Activated CD4-positive, alpha-beta T cell treated with anti-CD3 and anti-CD28 coated beads for 36 hours (primary cell): ENCODE data around the gene YPEL2. TPM values are rescaled to one million over a fixed set of nuclear protein-coding genes. Genes with fewer than 3 reads are reported as not detected.

Source experiments
- ATAC-seq: fragments of 200-7000 bp; cut with Tn5 transposase; one replicate; pipeline ENCODE4 v1.10.0; 2021; ENCODE audit warnings: mild to moderate bottlenecking, moderate library complexity
- CTCF ChIA-PET: fragments of 350-600 bp; sonication (Branson Sonifier 250); formaldehyde crosslinking; loops from one replicate; lab custom pipeline; 2021; ENCODE audit warnings: antibody characterized with exemption; lab: Charles Lee
- POLR2A ChIA-PET: fragments of 350-600 bp; sonication (Branson Sonifier 250); formaldehyde crosslinking; loops from one replicate; lab custom pipeline; 2021; ENCODE audit warnings: antibody characterized with exemption, inconsistent platforms; lab: Charles Lee
- DNase-seq: peaks from one replicate; pipeline ENCODE4 v3.0.0-alpha.2; 2020
- H3K27ac Mint-ChIP-seq: one replicate; pipeline ENCODE4 v1.8.0; 2021; ENCODE audit warnings: mixed read lengths
- H3K27me3 Mint-ChIP-seq: one replicate; pipeline ENCODE4 v1.8.0; 2021; ENCODE audit warnings: mixed read lengths
- H3K36me3 Mint-ChIP-seq: one replicate; pipeline ENCODE4 v1.8.0; 2021; ENCODE audit warnings: low read depth, mixed read lengths
- H3K4me1 Mint-ChIP-seq: one replicate; pipeline ENCODE4 v1.8.0; 2021; ENCODE audit warnings: mixed read lengths
- H3K4me3 Mint-ChIP-seq: one replicate; pipeline ENCODE4 v1.8.0; 2021; ENCODE audit warnings: mild to moderate bottlenecking, moderate library complexity, mixed read lengths
- H3K9me3 Mint-ChIP-seq: one replicate; pipeline ENCODE4 v1.8.0; 2021; ENCODE audit warnings: low read depth, mixed read lengths
- intact Hi-C, 2 experiments: fragments of 100-400 bp; cut with DNase I in 1 of 2; cut with micrococcal nuclease in 1 of 2; formaldehyde crosslinking; loops; one replicate each; pipeline versions ENCODE4 v1.14.2 to v1.15.1; 2022 to 2024; cut with DNase I, micrococcal nuclease
- total RNA-seq, 2 experiments: library from RNA; stranded (reverse); gene quantifications; one replicate each; pipeline ENCODE4 v1.2.3, GENCODE V29; 2021

Gene YPEL2
- total RNA-seq, 2 experiments from 2014 or later = 4.3 to 6.9 TPM

GRCh38 chr17:59423137-59423724 lies 91.8 kb downstream of the YPEL2 start:
- POLR2A ChIA-PET = interaction anchor here (0.6 kb wide), 1 partner anchor 388 kb away, joined by 5 read pairs; no protein-coding TSS in a partner anchor

GRCh38 chr17:59423903-59424302 lies 92.4 kb downstream of the YPEL2 start:
- no peak overlapping the region for H3K4me3 Mint-ChIP-seq
- no peaks in the 10 kb centered on the region for H3K9me3 Mint-ChIP-seq
- POLR2A ChIA-PET = no interaction called here
- DNase-seq = no peak
- CTCF ChIA-PET = interaction anchor here (0.7 to 2.5 kb wide), 8 partner anchors 15 to 109 kb away, joined by 3 to 11 read pairs (median 4); no protein-coding TSS in a partner anchor
- ATAC-seq = no peak
- H3K4me1 Mint-ChIP-seq = peaks cover 19% of the 10 kb centered on the region
- no peaks in the 10 kb centered on the region for H3K36me3 Mint-ChIP-seq
- intact Hi-C loops = no loop called here
- H3K27ac Mint-ChIP-seq = no peak overlapping the region
- no peaks in the 10 kb centered on the region for H3K27me3 Mint-ChIP-seq

More at GRCh38 chr17:59423137-59423724, 91.8 kb downstream of the YPEL2 start:
- intact Hi-C loops = no loop called here
- CTCF ChIA-PET = interaction anchor here (0.7 to 2.5 kb wide), 8 partner anchors 16 to 109 kb away, joined by 3 to 11 read pairs (median 4); no protein-coding TSS in a partner anchor
- no peaks in the 10 kb centered on the region for H3K9me3 Mint-ChIP-seq
- no peak overlapping the region for H3K27ac Mint-ChIP-seq
- no peak for DNase-seq
- no peak overlapping the region for H3K4me3 Mint-ChIP-seq
- peaks cover 19% of the 10 kb centered on the region for H3K4me1 Mint-ChIP-seq
- no peak for ATAC-seq
- no peaks in the 10 kb centered on the region for H3K27me3 Mint-ChIP-seq
- no peaks in the 10 kb centered on the region for H3K36me3 Mint-ChIP-seq

- H3K4me1 Mint-ChIP-seq = peaks cover 19% of the 10 kb centered on the region
- DNase-seq (no peak), ATAC-seq (no peak)
- H3K27ac Mint-ChIP-seq = no peak overlapping the region
- H3K27me3 Mint-ChIP-seq = no peaks in the 10 kb centered on the region
- H3K36me3 Mint-ChIP-seq = no peaks in the 10 kb centered on the region
- intact Hi-C loops = no loop called here
- H3K9me3 Mint-ChIP-seq = no peaks in the 10 kb centered on the region
- H3K4me3 Mint-ChIP-seq = no peak overlapping the region
- POLR2A ChIA-PET = interaction anchor here (0.6 kb wide), 1 partner anchor 271 kb away, joined by 3 read pairs; no protein-coding TSS in a partner anchor
- CTCF ChIA-PET = interaction anchor here (0.7 to 2.7 kb wide), 6 partner anchors 17 to 113 kb away, joined by 3 to 14 read pairs (median 5); no protein-coding TSS in a partner anchor
These were observed 92.9 kb downstream of the YPEL2 start for GRCh38 chr17:59424331-59424730.

- Mint-ChIP-seq H3K27me3 (no peaks in the 10 kb centered on the region), H3K27ac (no peak overlapping the region), H3K9me3 (no peaks in the 10 kb centered on the region), H3K4me3 (no peak overlapping the region), H3K4me1 (peaks cover 19% of the 10 kb centered on the region), H3K36me3 (no peaks in the 10 kb centered on the region)
- no peak for DNase-seq
- ChIA-PET POLR2A (interaction anchor here (0.6 kb wide), 2 partner anchors 63 to 91 kb away, joined by 3 to 4 read pairs; no protein-coding TSS in a partner anchor), CTCF (interaction anchor here (0.8 to 3.6 kb wide), 5 partner anchors 15 to 114 kb away, joined by 4 to 36 read pairs (median 4); no protein-coding TSS in a partner anchor)
- no peak for ATAC-seq
- intact Hi-C loops = no loop called here
These were observed 93.9 kb downstream of the YPEL2 start for GRCh38 chr17:59425085-59425931.

GRCh38 chr17:59426031-59426430 lies 94.6 kb downstream of the YPEL2 start:
- H3K4me3 Mint-ChIP-seq = no peak overlapping the region
- no peaks in the 10 kb centered on the region for H3K27me3 Mint-ChIP-seq
- no peak for DNase-seq
- ATAC-seq = no peak
- CTCF ChIA-PET = interaction anchor here (0.7 to 3.6 kb wide), 3 partner anchors 15 to 140 kb away, joined by 3 to 36 read pairs (median 14); no protein-coding TSS in a partner anchor
- H3K27ac Mint-ChIP-seq = no peak overlapping the region
- POLR2A ChIA-PET = interaction anchor here (0.6 to 1.2 kb wide), 2 partner anchors 62 to 64 kb away, joined by 3 to 4 read pairs; no protein-coding TSS in a partner anchor
- no peaks in the 10 kb centered on the region for H3K9me3 Mint-ChIP-seq
- H3K4me1 Mint-ChIP-seq = peaks cover 19% of the 10 kb centered on the region
- H3K36me3 Mint-ChIP-seq = no peaks in the 10 kb centered on the region
- intact Hi-C loops = no loop called here

- Mint-ChIP-seq H3K4me1 (peaks cover 25% of the 10 kb centered on the region), H3K36me3 (no peaks in the 10 kb centered on the region), H3K9me3 (no peaks in the 10 kb centered on the region), H3K27me3 (peaks cover 3% of the 10 kb centered on the region), H3K4me3 (no peak overlapping the region), H3K27ac (no peak overlapping the region)
- CTCF ChIA-PET = interaction anchor here (0.8 to 3.6 kb wide), 11 partner anchors 10 to 803 kb away, joined by 3 to 36 read pairs (median 6); no protein-coding TSS in a partner anchor
- DNase-seq = peak; percentile 81
- peak; percentile 99 for ATAC-seq
- POLR2A ChIA-PET = interaction anchor here (0.6 to 1.2 kb wide), 8 partner anchors 10 to 321 kb away, joined by 3 to 4 read pairs (median 3); partner anchors contain the start of gene TRIM37
- intact Hi-C loops = loop anchor here (1.0 kb wide), 2 partner anchors 8 to 98 kb away; no protein-coding TSS in a partner anchor
These were observed 96.0 kb downstream of the YPEL2 start for GRCh38 chr17:59427425-59427921.

DNA sequence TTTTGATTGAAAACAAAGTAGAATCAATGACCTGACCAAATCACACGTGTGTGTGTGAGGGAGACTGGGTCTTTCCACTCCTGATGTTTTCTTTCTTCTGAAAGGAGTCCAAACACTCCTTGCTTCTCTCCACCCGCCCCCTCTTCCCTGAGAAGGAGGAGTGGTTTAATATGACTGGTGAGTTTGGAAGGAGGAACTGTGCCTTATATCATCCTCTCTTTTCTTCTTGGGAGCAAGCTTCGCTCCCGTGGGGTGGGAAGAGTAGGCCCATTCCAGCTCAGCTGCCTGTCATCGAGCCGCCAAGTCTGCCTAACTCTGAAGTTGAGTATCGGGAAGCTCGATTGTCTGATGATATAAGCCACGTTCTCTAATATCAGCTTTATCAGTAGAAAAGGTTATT lies 96.5 kb downstream of the YPEL2 start:
- peaks cover 3% of the 10 kb centered on the region for H3K27me3 Mint-ChIP-seq
- ATAC-seq = no peak
- DNase-seq = no peak
- intact Hi-C loops = loop anchor here (1.0 kb wide), 2 partner anchors 7 to 99 kb away; no protein-coding TSS in a partner anchor
- H3K4me1 Mint-ChIP-seq = peaks cover 25% of the 10 kb centered on the region
- H3K36me3 Mint-ChIP-seq = no peaks in the 10 kb centered on the region
- ChIA-PET CTCF (interaction anchor here (1.1 to 3.6 kb wide), 11 partner anchors 9 to 117 kb away, joined by 3 to 36 read pairs (median 6); no protein-coding TSS in a partner anchor), POLR2A (interaction anchor here (0.6 to 1.2 kb wide), 5 partner anchors 10 to 321 kb away, joined by 3 to 4 read pairs (median 3); partner anchors contain the start of gene TRIM37)
- no peak overlapping the region for H3K4me3 Mint-ChIP-seq
- no peak overlapping the region for H3K27ac Mint-ChIP-seq
- peaks cover 4% of the 10 kb centered on the region for H3K9me3 Mint-ChIP-seq

DNA sequence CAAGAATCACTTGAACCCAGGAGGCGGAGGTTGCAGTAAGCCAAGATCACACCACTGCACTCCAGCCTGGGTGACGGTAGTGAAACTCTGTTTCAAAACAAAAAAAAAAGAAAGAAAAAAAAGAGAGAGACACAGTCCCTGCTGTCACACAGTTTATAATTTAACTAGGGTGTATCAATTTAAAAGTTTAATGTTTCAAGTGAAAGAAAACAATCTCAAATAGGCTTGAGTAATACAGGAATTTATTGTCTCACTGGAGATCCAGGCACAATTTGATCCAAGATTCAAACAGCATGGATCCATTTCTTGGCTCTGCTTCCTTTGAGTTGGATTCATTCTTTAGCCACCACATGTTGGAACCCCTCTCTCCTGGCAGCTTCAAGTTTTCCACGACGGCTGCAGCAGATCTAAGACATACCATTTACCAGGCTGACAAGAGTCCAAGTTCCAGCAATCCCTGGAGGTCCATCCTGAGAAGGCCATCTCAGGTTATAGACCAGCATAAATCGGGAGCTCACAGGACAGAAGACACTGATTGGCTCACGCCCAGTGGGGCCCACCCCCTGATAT lies 97.5 kb downstream of the YPEL2 start:
- peaks cover 4% of the 10 kb centered on the region for H3K9me3 Mint-ChIP-seq
- DNase-seq (no peak), ATAC-seq (no peak)
- peaks cover 3% of the 10 kb centered on the region for H3K27me3 Mint-ChIP-seq
- CTCF ChIA-PET = interaction anchor here (0.7 to 2.7 kb wide), 4 partner anchors 11 to 1443 kb away, joined by 3 to 13 read pairs (median 6); no protein-coding TSS in a partner anchor
- POLR2A ChIA-PET = no interaction called here
- no peak overlapping the region for H3K4me3 Mint-ChIP-seq
- intact Hi-C loops = no loop called here
- H3K36me3 Mint-ChIP-seq = no peaks in the 10 kb centered on the region
- H3K27ac Mint-ChIP-seq = no peak overlapping the region
- H3K4me1 Mint-ChIP-seq = peaks cover 25% of the 10 kb centered on the region

- peaks cover 4% of the 10 kb centered on the region for H3K9me3 Mint-ChIP-seq
- ChIA-PET CTCF (interaction anchor here (0.9 to 2.7 kb wide), 2 partner anchors 8 to 10 kb away, joined by 5 to 13 read pairs; no protein-coding TSS in a partner anchor), POLR2A (no interaction called here)
- intact Hi-C loops = no loop called here
- no peak for ATAC-seq
- H3K4me3 Mint-ChIP-seq = no peak overlapping the region
- H3K36me3 Mint-ChIP-seq = no peaks in the 10 kb centered on the region
- peaks cover 43% of the 10 kb centered on the region for H3K4me1 Mint-ChIP-seq
- DNase-seq = no peak
- peak overlapping the region; percentile 14 for H3K27ac Mint-ChIP-seq
- H3K27me3 Mint-ChIP-seq = peaks cover 3% of the 10 kb centered on the region
These were observed 100.1 kb downstream of the YPEL2 start for GRCh38 chr17:59431601-59432000.

GRCh38 chr17:59432657-59433056 lies 101.2 kb downstream of the YPEL2 start:
- H3K36me3 Mint-ChIP-seq = no peaks in the 10 kb centered on the region
- DNase-seq (no peak), ATAC-seq (no peak)
- H3K4me1 Mint-ChIP-seq = peaks cover 44% of the 10 kb centered on the region
- CTCF ChIA-PET = interaction anchor here (0.9 to 1.1 kb wide), 3 partner anchors 9 to 121 kb away, joined by 3 to 5 read pairs (median 4); no protein-coding TSS in a partner anchor
- no peak overlapping the region for H3K4me3 Mint-ChIP-seq
- H3K27ac Mint-ChIP-seq = no peak overlapping the region
- intact Hi-C loops = no loop called here
- H3K9me3 Mint-ChIP-seq = peaks cover 4% of the 10 kb centered on the region
- peaks cover 3% of the 10 kb centered on the region for H3K27me3 Mint-ChIP-seq
- POLR2A ChIA-PET = no interaction called here
